Measurements from ENCODE around the gene PSMB11. TPM values are rescaled to one million over a fixed set of nuclear protein-coding genes. Genes with fewer than 3 reads are reported as not detected.

The PSMB11 gene
- total and polyA plus RNA-seq, 2 donors (not counting 3 experiments of a cell fraction or from before 2014, with no cell fraction given), result not detected

GRCh38 chr14:22995889-22996625 is 46.0 kb upstream of the PSMB11 start:
- ChIA-PET CTCF (interaction anchor here (0.5 to 17.1 kb wide), 21 partner anchors 10 to 125 kb away, joined by 3 to 1071 read pairs (median 12); partner anchors contain the start of genes CDH24, HAUS4, PRMT5 and PSMB11), POLR2A (interaction anchor here (0.6 to 2.0 kb wide), 2 partner anchors 51 to 62 kb away, joined by 3 to 6 read pairs; no protein-coding TSS in a partner anchor)
- Histone ChIP-seq H3K9me3 (replicated peaks; ENCODE audit: control insufficient read depth, insufficient read depth, low read length) (no peaks in the 10 kb centered on the region), H3K9ac (replicated peaks; ENCODE audit: extremely low read depth, insufficient read depth, low read length) (no peak overlapping the region), H3K4me3 (replicated peaks in 1 of 3; ENCODE audit: insufficient read depth in 1 of 3, low read depth in 1 of 3, low read length in 3 of 3) (no peak overlapping the region), H3K79me2 (ENCODE audit: control insufficient read depth, insufficient read depth, low read length) (no peaks in the 10 kb centered on the region), H3K27ac (ENCODE audit: insufficient read depth, low read depth, low read length) (no peak overlapping the region), H3K27me3 (ENCODE audit: control insufficient read depth in 2 of 2, insufficient read depth in 2 of 2, low read length in 2 of 2) (no peaks in the 10 kb centered on the region), H3K36me3 (ENCODE audit: control insufficient read depth in 2 of 2, extremely low read depth in 1 of 2, insufficient read depth in 2 of 2, low read length in 2 of 2) (no peaks in the 10 kb centered on the region), H3K9me1 (replicated peaks; ENCODE audit: control insufficient read depth, extremely low read depth, insufficient read depth, low read length) (no peaks in the 10 kb centered on the region), H2AFZ (ENCODE audit: low read depth, low read length) (no peak overlapping the region), H4K20me1 (replicated peaks; ENCODE audit: control insufficient read depth, extremely low read depth, insufficient read depth, low read length) (no peaks in the 10 kb centered on the region), H3K4me2 (ENCODE audit: insufficient read depth, low read length) (no peak overlapping the region), H3K4me1 (ENCODE audit: control insufficient read depth, extremely low read depth, insufficient read depth, low read length) (peaks cover 4% of the 10 kb centered on the region)
- no peak for FAIRE-seq
- DNase-seq (ENCODE audit: low read depth, low spot score), result no peak
- intact Hi-C loops (cut with micrococcal nuclease) (loop anchor here (2.0 kb wide), 1 partner anchor 51 kb away; no protein-coding TSS in a partner anchor), dilution Hi-C loops (cut with MboI; ENCODE audit: extremely low pct_ligation_motif_present, low sequenced_read_pairs) (no loop called here)
- TF ChIP-seq JUN (IDR thresholded peaks at IDR 0.05; ENCODE audit: borderline replicate concordance, insufficient read depth, insufficient read length, low read depth), result no peak
- no peak for TF ChIP-seq GATA2 (IDR thresholded peaks at IDR 0.05; ENCODE audit: insufficient read depth, insufficient read length, low read depth, low read length)
- BruUV-seq (replicated peaks), result no TSS peak

- no peaks in the 10 kb centered on the region for H4K20me1 ChIP-seq (replicated peaks; ENCODE audit: control insufficient read depth, extremely low read depth, insufficient read depth, low read length)
- H3K79me2 ChIP-seq (ENCODE audit: control insufficient read depth, insufficient read depth, low read length), result no peaks in the 10 kb centered on the region
- ChIA-PET CTCF (interaction anchor here (0.6 to 17.1 kb wide), 10 partner anchors 11 to 124 kb away, joined by 3 to 1071 read pairs (median 10); partner anchors contain the start of genes CDH24 and PSMB11), POLR2A (no interaction called here)
- TF ChIP-seq POLR2A (IDR thresholded peaks at IDR 0.05; ENCODE audit: low read depth, low read length) (no peak), POLR2AphosphoS5 (IDR thresholded peaks at IDR 0.05; ENCODE audit: insufficient read depth, low read depth, low read length) (no peak), FOS (IDR thresholded peaks at IDR 0.05; ENCODE audit: borderline replicate concordance, insufficient read depth, low read length) (no peak), CTCF (IDR thresholded peaks at IDR 0.05; ENCODE audit: extremely low read depth in 1 of 2, insufficient read depth in 1 of 2, low read depth in 1 of 2, low read length in 2 of 2) (no peak), MYC (IDR thresholded peaks at IDR 0.05; ENCODE audit: low read depth, low read length) (no peak), JUN (IDR thresholded peaks at IDR 0.05; ENCODE audit: borderline replicate concordance, insufficient read depth, insufficient read length, low read depth) (no peak), MAX (IDR thresholded peaks at IDR 0.05; ENCODE audit: insufficient read depth, insufficient read length) (no peak), EZH2 (IDR thresholded peaks at IDR 0.05; ENCODE audit: borderline replicate concordance, low read depth, low read length, severe bottlenecking) (no peak)
- no peak overlapping the region for H3K4me2 ChIP-seq (ENCODE audit: insufficient read depth, low read length)
- DNase-seq (ENCODE audit: low read depth, low spot score) (no peak), FAIRE-seq (no peak)
- H3K9ac ChIP-seq (replicated peaks; ENCODE audit: extremely low read depth, insufficient read depth, low read length), result no peak overlapping the region
- dilution Hi-C loops (cut with MboI; ENCODE audit: extremely low pct_ligation_motif_present, low sequenced_read_pairs), result no loop called here
- no peaks in the 10 kb centered on the region for H3K36me3 ChIP-seq (ENCODE audit: control insufficient read depth in 2 of 2, extremely low read depth in 1 of 2, insufficient read depth in 2 of 2, low read length in 2 of 2)
- no peaks in the 10 kb centered on the region for H3K27me3 ChIP-seq (ENCODE audit: control insufficient read depth in 2 of 2, insufficient read depth in 2 of 2, low read length in 2 of 2)
- no peak overlapping the region for H3K27ac ChIP-seq (ENCODE audit: insufficient read depth, low read depth, low read length)
- H2AFZ ChIP-seq (ENCODE audit: low read depth, low read length), result no peak overlapping the region
- BruUV-seq (replicated peaks), result no TSS peak
- intact Hi-C loops (cut with micrococcal nuclease), result no loop called here
- no peaks in the 10 kb centered on the region for H3K9me3 ChIP-seq (replicated peaks; ENCODE audit: control insufficient read depth, insufficient read depth, low read length)
- no peaks in the 10 kb centered on the region for H3K9me1 ChIP-seq (replicated peaks; ENCODE audit: control insufficient read depth, extremely low read depth, insufficient read depth, low read length)
- peaks cover 4% of the 10 kb centered on the region for H3K4me1 ChIP-seq (ENCODE audit: control insufficient read depth, extremely low read depth, insufficient read depth, low read length)
- H3K4me3 ChIP-seq (replicated peaks in 1 of 3; ENCODE audit: insufficient read depth in 1 of 3, low read depth in 1 of 3, low read length in 3 of 3), result no peak overlapping the region
Measured at GRCh38 chr14:22996768-22997654, 45.0 kb upstream of the PSMB11 start.
